ENCODE data around the gene ACOXL.

The ACOXL gene

DNA sequence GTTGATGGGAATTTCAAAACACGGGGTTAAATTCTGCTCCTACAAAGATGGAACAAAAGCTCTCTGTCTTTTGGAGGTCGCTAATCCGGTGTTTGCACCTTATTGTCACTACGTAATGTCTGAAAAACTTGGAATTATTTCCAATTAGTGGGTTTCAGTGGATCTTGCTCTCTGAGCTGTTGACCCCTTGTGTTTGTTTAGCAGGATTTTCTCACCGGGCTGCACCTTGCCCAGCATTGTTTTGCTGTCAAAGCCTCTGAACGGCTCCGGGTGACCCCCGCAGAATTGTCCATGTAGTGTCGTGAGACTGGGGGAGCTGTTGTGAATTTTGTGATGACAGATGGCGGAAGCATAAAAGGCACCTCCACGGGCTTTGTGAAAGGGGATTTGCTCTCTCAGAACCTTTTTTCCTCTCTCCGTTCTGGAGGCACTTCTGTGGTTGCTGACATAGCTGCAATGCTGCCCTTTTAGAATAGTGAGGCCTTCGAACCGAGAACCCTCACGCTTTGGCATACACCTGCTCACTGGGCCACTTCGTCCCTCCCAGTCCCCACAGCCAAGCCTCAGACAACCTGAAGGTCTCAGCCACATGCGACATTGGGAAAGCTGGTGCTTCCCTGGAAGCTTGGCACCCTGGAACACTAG is 129.4 kb downstream of the ACOXL start:
- Histone ChIP-seq H3K27ac (ENCODE audit: low read depth, low read length) (no peak overlapping the region), H3K36me3 (ENCODE audit: insufficient read depth, low read length) (no peaks in the 10 kb centered on the region; the same call in 1 of the 2 replicates), H3K9me3 (ENCODE audit: insufficient read depth, low read depth, low read length) (no peaks in the 10 kb centered on the region), H3K9ac (ENCODE audit: low read depth, low read length) (no peak overlapping the region), H3K27me3 (ENCODE audit: insufficient read depth, low read length) (no peaks in the 10 kb centered on the region), H3K4me3 (ENCODE audit: low read length) (no peak overlapping the region), H3K4me1 (ENCODE audit: insufficient read depth, low read length) (peaks cover 29% of the 10 kb centered on the region)
- 86% methylated on average over 17 of the region's 17 CpGs for WGBS

DNA sequence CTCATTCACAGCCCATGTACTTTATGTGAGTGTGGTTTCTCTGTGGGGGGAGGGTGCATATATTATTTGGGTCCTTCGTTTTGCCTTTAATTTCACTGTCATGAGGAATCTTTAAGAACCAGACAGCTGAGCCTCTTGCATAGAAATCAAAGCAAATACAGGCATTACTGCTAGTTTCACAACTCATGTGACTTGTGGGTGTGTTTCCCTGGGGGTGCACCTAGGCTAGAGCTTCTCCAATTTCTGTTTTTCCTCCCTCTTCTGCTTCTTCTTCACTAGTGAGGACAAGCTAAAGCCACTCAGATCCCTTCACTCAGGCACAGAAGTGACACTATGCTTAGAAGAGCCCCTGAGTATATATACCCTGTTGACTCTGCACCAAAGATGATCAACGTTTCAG is 131.4 kb downstream of the ACOXL start:
- no peaks in the 10 kb centered on the region for H3K9me3 ChIP-seq (ENCODE audit: insufficient read depth, low read depth, low read length)
- no peaks in the 10 kb centered on the region for H3K27me3 ChIP-seq (ENCODE audit: insufficient read depth, low read length)
- H3K9ac ChIP-seq (ENCODE audit: low read depth, low read length), result no peak overlapping the region
- H3K4me3 ChIP-seq (ENCODE audit: low read length), result no peak overlapping the region
- WGBS, result 90% methylated on average over 2 of the region's 2 CpGs
- H3K4me1 ChIP-seq (ENCODE audit: insufficient read depth, low read length), result peaks cover 22% of the 10 kb centered on the region
- H3K36me3 ChIP-seq (ENCODE audit: insufficient read depth, low read length), result no peaks in the 10 kb centered on the region; the same call in 1 of the 2 replicates
- H3K27ac ChIP-seq (ENCODE audit: low read depth, low read length), result no peak overlapping the region

- H3K4me1 ChIP-seq (ENCODE audit: insufficient read depth, low read length), result peaks cover 17% of the 10 kb centered on the region
- H3K9ac ChIP-seq (ENCODE audit: low read depth, low read length), result no peak overlapping the region
- 96% methylated on average over 2 of the region's 3 CpGs for WGBS
- H3K4me3 ChIP-seq (ENCODE audit: low read length), result no peak overlapping the region
- H3K9me3 ChIP-seq (ENCODE audit: insufficient read depth, low read depth, low read length), result no peaks in the 10 kb centered on the region
- H3K36me3 ChIP-seq (ENCODE audit: insufficient read depth, low read length), result no peaks in the 10 kb centered on the region; the same call in 1 of the 2 replicates
- no peaks in the 10 kb centered on the region for H3K27me3 ChIP-seq (ENCODE audit: insufficient read depth, low read length)
- no peak overlapping the region for H3K27ac ChIP-seq (ENCODE audit: low read depth, low read length)
Measured at GRCh38 chr2:110864176-110864575, 131.8 kb downstream of the ACOXL start.

GRCh38 chr2:110864731-110865130 is 132.4 kb downstream of the ACOXL start:
- Histone ChIP-seq H3K9me3 (ENCODE audit: insufficient read depth, low read depth, low read length) (no peaks in the 10 kb centered on the region), H3K4me1 (ENCODE audit: insufficient read depth, low read length) (peaks cover 13% of the 10 kb centered on the region; the same call in 1 of the 2 replicates), H3K36me3 (ENCODE audit: insufficient read depth, low read length) (no peaks in the 10 kb centered on the region; the same call in 1 of the 2 replicates), H3K9ac (ENCODE audit: low read depth, low read length) (no peak overlapping the region), H3K4me3 (ENCODE audit: low read length) (no peak overlapping the region), H3K27ac (ENCODE audit: low read depth, low read length) (no peak overlapping the region), H3K27me3 (ENCODE audit: insufficient read depth, low read length) (no peaks in the 10 kb centered on the region)
- 90% methylated on average over 5 of the region's 5 CpGs for WGBS

- Histone ChIP-seq H3K9me3 (ENCODE audit: insufficient read depth, low read depth, low read length) (no peaks in the 10 kb centered on the region), H3K4me3 (ENCODE audit: low read length) (no peak overlapping the region), H3K9ac (ENCODE audit: low read depth, low read length) (no peak overlapping the region), H3K4me1 (ENCODE audit: insufficient read depth, low read length) (peaks cover 12% of the 10 kb centered on the region; the same call in 1 of the 2 replicates), H3K27me3 (ENCODE audit: insufficient read depth, low read length) (no peaks in the 10 kb centered on the region), H3K27ac (ENCODE audit: low read depth, low read length) (no peak overlapping the region), H3K36me3 (ENCODE audit: insufficient read depth, low read length) (no peaks in the 10 kb centered on the region; the same call in 1 of the 2 replicates)
- 78% methylated on average over 5 of the region's 5 CpGs for WGBS
Measured at GRCh38 chr2:110865188-110865587, 132.8 kb downstream of the ACOXL start.

GRCh38 chr2:110866045-110866444 is 133.7 kb downstream of the ACOXL start:
- WGBS, result 89% methylated on average over 7 of the region's 7 CpGs
- H3K9me3 ChIP-seq (ENCODE audit: insufficient read depth, low read depth, low read length), result no peaks in the 10 kb centered on the region
- H3K27ac ChIP-seq (ENCODE audit: low read depth, low read length), result no peak overlapping the region
- peaks cover 12% of the 10 kb centered on the region; the same call in 1 of the 2 replicates for H3K4me1 ChIP-seq (ENCODE audit: insufficient read depth, low read length)
- H3K36me3 ChIP-seq (ENCODE audit: insufficient read depth, low read length), result no peaks in the 10 kb centered on the region
- H3K9ac ChIP-seq (ENCODE audit: low read depth, low read length), result no peak overlapping the region
- no peaks in the 10 kb centered on the region for H3K27me3 ChIP-seq (ENCODE audit: insufficient read depth, low read length)
- no peak overlapping the region for H3K4me3 ChIP-seq (ENCODE audit: low read length)

DNA sequence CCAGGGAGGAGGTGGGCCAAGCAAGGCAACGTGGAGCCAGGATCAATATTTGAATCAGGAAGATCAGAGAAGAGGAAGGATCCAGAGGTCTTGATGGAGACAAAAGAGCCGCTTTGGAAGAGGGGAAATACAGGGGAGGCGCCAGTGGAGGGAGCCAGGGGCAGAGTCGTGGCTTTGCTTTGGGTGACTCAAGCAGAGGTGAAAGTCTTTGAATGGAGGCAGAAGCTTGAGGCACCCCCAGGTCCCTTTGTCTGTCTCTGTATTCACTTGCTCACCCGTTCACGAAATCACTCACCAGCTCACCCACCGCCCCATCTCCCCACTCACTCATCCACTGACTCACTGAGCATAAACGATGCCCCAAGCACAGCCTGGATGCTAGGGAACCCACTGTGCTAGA is 134.1 kb downstream of the ACOXL start:
- H3K27me3 ChIP-seq (ENCODE audit: insufficient read depth, low read length), result no peaks in the 10 kb centered on the region
- H3K9me3 ChIP-seq (ENCODE audit: insufficient read depth, low read depth, low read length), result no peaks in the 10 kb centered on the region
- no peak overlapping the region for H3K4me3 ChIP-seq (ENCODE audit: low read length)
- no peak overlapping the region for H3K27ac ChIP-seq (ENCODE audit: low read depth, low read length)
- H3K4me1 ChIP-seq (ENCODE audit: insufficient read depth, low read length), result peaks cover 12% of the 10 kb centered on the region; the same call in 1 of the 2 replicates
- WGBS, result 73% methylated on average over 8 of the region's 8 CpGs
- no peaks in the 10 kb centered on the region for H3K36me3 ChIP-seq (ENCODE audit: insufficient read depth, low read length)
- no peak overlapping the region for H3K9ac ChIP-seq (ENCODE audit: low read depth, low read length)

GRCh38 chr2:110867078-110867477 is 134.7 kb downstream of the ACOXL start:
- Histone ChIP-seq H3K4me1 (ENCODE audit: insufficient read depth, low read length) (peaks cover 12% of the 10 kb centered on the region; the same call in 1 of the 2 replicates), H3K4me3 (ENCODE audit: low read length) (no peak overlapping the region), H3K27ac (ENCODE audit: low read depth, low read length) (no peak overlapping the region), H3K9me3 (ENCODE audit: insufficient read depth, low read depth, low read length) (no peaks in the 10 kb centered on the region), H3K27me3 (ENCODE audit: insufficient read depth, low read length) (no peaks in the 10 kb centered on the region), H3K9ac (ENCODE audit: low read depth, low read length) (no peak overlapping the region), H3K36me3 (ENCODE audit: insufficient read depth, low read length) (no peaks in the 10 kb centered on the region)
- 94% methylated on average over 2 of the region's 2 CpGs for WGBS

- no peaks in the 10 kb centered on the region for H3K9me3 ChIP-seq (ENCODE audit: insufficient read depth, low read depth, low read length)
- H3K9ac ChIP-seq (ENCODE audit: low read depth, low read length), result no peak overlapping the region
- no peaks in the 10 kb centered on the region for H3K27me3 ChIP-seq (ENCODE audit: insufficient read depth, low read length)
- peaks cover 26% of the 10 kb centered on the region for H3K4me1 ChIP-seq (ENCODE audit: insufficient read depth, low read length)
- no peaks in the 10 kb centered on the region for H3K36me3 ChIP-seq (ENCODE audit: insufficient read depth, low read length)
- no peak overlapping the region for H3K4me3 ChIP-seq (ENCODE audit: low read length)
- 94% methylated on average over 5 of the region's 5 CpGs for WGBS
- no peak overlapping the region for H3K27ac ChIP-seq (ENCODE audit: low read depth, low read length)
Measured at GRCh38 chr2:110868971-110869370, 136.6 kb downstream of the ACOXL start.

DNA sequence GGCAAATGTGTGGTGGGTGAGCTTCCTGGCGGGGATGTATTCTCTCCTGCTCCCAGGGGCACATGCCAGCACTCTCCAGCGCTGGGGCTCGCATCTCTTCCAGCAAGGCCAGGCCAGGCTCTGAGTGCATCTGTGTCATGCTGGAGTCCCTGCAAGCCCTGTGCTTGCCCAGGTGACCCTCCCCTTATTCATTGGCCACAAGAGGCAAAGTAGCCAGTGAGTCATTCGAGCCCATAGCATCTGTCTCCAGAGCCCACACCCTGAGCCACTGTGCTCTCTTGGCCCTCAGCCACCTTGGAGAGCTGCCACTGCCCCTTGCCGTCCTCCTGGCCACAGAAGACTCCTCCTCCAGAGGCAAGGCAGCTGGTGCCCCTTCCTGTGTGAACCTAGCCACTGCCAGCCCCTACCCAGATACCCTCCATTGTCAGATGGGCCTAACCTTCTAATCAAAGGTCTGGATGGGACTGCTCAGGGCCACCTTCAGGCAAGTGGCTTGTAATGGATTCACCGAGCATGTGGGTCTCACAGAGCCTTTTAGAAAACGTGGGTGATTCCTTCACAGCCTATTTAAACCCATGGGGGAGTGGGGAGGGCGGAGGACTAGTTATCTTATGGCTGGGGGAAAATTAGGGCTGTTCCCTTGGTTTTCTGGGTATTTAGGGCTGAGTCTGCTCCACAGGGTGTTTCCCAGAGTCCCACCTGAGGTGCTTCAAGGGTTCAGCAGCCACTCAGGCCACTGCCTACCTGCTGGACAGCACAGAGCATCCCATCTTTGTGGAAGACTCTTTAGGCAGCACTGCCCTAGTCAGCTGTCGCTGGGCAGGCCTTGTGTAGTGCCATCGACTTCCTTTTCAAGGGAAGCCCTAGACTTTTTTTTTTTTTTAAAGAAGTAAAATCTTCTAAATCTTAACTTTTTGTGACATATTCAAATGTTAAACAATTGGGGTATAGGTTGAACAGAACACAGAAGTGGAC is 137.4 kb downstream of the ACOXL start:
- Histone ChIP-seq H3K4me3 (ENCODE audit: low read length) (no peak overlapping the region), H3K9me3 (ENCODE audit: insufficient read depth, low read depth, low read length) (no peaks in the 10 kb centered on the region), H3K27me3 (ENCODE audit: insufficient read depth, low read length) (no peaks in the 10 kb centered on the region), H3K27ac (ENCODE audit: low read depth, low read length) (no peak overlapping the region), H3K36me3 (ENCODE audit: insufficient read depth, low read length) (no peaks in the 10 kb centered on the region), H3K4me1 (ENCODE audit: insufficient read depth, low read length) (peaks cover 30% of the 10 kb centered on the region), H3K9ac (ENCODE audit: low read depth, low read length) (no peak overlapping the region)
- 81% methylated on average over 10 of the region's 10 CpGs for WGBS

- H3K9me3 ChIP-seq (ENCODE audit: insufficient read depth, low read depth, low read length), result no peaks in the 10 kb centered on the region
- 85% methylated on average over 2 of the region's 2 CpGs for WGBS
- peaks cover 25% of the 10 kb centered on the region for H3K4me1 ChIP-seq (ENCODE audit: insufficient read depth, low read length)
- H3K9ac ChIP-seq (ENCODE audit: low read depth, low read length), result no peak overlapping the region
- H3K27me3 ChIP-seq (ENCODE audit: insufficient read depth, low read length), result no peaks in the 10 kb centered on the region
- H3K27ac ChIP-seq (ENCODE audit: low read depth, low read length), result no peak overlapping the region
- H3K36me3 ChIP-seq (ENCODE audit: insufficient read depth, low read length), result no peaks in the 10 kb centered on the region
- no peak overlapping the region for H3K4me3 ChIP-seq (ENCODE audit: low read length)
Measured at GRCh38 chr2:110870545-110870944, 138.2 kb downstream of the ACOXL start.
